IPS-NIHi11 (cell line): ENCODE results near the gene CDH7.

Experiments used
- DNase-seq: peaks from one replicate; pipeline ENCODE4 v3.0.0; 2012; ENCODE audit warnings: mixed read lengths, low spot score

CDH7 gene, protein sequence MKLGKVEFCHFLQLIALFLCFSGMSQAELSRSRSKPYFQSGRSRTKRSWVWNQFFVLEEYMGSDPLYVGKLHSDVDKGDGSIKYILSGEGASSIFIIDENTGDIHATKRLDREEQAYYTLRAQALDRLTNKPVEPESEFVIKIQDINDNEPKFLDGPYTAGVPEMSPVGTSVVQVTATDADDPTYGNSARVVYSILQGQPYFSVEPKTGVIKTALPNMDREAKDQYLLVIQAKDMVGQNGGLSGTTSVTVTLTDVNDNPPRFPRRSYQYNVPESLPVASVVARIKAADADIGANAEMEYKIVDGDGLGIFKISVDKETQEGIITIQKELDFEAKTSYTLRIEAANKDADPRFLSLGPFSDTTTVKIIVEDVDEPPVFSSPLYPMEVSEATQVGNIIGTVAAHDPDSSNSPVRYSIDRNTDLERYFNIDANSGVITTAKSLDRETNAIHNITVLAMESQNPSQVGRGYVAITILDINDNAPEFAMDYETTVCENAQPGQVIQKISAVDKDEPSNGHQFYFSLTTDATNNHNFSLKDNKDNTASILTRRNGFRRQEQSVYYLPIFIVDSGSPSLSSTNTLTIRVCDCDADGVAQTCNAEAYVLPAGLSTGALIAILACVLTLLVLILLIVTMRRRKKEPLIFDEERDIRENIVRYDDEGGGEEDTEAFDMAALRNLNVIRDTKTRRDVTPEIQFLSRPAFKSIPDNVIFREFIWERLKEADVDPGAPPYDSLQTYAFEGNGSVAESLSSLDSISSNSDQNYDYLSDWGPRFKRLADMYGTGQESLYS

DNA sequence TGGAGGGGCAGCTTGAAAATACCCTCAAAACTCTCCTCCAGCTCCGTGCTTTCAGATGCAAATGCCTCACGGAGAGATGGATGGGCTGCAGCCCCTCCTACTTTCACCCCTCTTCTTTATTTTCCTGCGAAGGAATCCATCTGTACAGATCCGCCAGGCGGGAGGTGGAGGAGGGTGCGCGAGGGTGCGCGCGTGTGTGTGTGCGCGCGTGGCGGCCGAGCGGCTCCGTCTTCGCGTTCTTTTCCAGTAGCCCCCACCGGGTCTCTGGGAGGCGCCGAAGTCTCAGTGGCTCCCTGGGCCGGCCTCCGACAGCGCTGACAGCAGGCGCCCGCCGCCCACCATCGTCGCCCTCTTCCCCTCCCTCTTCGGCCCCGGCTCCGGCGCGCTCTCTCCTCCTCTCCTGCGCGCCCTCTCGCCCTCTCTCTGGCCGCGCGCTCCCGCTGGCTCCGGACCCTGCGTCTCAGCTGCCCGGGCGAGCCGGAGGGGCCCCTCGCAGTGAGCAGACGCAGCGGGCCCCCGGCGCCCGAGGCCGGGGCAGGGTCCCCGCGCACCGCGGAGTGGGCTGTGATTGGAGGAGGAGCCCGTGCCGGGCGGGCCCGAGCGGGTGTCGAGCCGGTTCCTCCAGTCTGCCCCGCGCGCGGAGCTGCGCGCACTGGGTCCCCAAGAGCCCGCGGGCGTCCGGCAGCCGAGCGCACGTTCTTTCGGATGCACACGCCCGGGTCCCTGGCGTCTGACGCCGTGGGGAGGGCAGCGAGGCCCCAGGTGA, at the start of gene CDH7:
Gene CDH7 (plus strand): TSS at position 624 of the 766 bp plus-strand sequence. CDS start 11,831 bp downstream, outside the sequence.
- DNase-seq: peak; percentile 67

DNA sequence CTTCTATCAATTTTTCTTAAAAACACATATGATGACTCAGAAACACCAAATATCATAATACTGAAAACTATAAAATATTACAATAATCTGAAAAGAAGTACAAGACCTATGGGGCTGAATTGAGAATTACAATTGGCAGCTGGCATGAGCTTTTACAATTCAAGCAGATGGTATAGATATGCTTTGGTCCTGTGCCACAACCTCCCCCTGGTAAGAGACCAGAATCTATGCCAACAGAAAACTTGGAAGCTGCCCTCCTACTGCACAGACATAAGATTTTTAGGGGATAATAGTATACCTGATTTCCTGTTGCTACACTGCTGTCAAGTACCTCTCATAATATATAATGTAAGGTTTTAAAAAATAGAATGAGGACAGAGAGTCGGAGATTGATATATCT, 46.8 kb upstream of the CDH7 start:
- DNase-seq: no peak

GRCh38 chr18:65706646-65707045, 44.2 kb upstream of the CDH7 start:
- peak; percentile 17 for DNase-seq

- no peak for DNase-seq
Measured at GRCh38 chr18:65711493-65711892, 39.3 kb upstream of the CDH7 start.

GRCh38 chr18:65721619-65722018, 29.2 kb upstream of the CDH7 start:
- DNase-seq: no peak

DNA sequence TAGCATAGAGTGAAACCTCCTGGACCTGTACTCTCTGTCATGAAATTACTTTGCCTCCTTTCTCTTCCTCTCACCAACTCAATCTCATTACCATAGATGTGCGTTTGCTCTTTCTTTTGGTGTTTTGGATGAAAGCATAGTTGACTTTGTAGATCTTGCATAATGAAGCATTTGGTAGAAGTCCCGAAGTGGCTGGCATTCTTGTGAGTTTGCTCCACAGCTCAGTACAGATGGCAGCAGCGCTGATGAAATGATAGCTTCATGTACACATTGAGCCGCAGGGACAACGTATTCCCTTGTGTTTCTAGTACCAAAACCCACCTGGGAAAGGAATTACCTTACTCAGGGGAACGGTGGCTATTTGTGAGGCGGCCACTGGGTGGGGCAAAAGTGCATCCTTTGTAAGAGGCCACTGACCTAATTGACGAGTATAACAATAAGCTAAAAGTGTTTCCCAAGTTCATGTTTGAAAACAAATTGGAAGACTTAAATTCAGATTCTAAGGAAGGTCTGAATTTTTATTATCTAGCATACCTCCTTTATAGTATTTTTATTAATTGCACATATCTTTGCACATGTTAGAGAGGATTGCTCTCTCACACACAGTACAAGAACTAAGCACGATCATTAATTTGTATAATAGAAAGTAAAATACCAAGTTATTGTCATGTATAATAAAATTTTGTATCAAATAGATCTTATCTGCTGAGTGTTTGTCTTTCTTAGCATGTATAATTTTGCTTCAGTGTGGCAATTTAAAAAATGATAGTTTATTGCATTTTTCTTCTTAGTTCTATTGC, 25.4 kb upstream of the CDH7 start:
- peak; percentile 38 for DNase-seq

- no peak for DNase-seq
Measured at GRCh38 chr18:65735155-65735554, 15.7 kb upstream of the CDH7 start.

DNA sequence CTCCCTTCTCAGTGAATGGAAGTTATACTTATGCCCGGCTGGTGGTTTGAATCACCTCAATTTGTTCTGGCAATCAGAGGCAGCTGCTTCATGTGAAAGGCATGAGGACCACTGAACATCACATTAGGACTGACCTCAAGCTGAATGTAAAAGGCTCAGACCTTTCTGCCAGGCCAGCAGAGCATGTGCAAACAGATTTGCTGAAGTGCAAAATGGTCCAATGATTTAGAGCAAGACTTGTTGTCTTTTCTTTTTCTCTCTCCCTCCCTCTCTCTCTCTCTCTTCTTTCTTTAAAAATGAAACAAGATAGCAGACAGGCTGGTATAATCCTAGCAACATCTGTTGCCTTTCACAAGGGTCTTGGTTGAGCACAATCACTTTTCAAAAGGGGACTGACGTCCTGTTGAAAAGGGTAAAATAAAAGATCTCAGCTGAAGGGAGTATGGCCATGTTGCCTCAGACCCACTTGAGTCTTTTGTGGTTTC, 13.3 kb upstream of the CDH7 start:
- no peak for DNase-seq

DNA sequence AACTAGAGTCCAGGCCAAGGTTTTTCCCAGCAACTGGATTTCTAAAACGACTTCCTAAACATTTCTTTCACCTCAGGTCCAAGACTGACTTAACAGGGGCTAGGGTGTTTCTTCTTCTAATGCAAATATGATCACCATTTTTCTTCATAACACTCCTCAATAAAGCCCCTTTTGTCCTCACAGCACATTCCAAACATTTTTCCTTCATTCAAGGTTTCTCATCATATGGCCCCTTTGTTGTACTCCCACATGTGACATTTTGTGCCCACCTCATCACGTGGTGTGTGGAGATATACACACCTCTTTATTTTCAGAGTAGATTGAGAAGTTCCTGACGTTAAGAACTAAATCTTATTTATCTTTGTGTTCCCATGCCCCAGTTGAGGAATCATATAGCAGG, 3.9 kb upstream of the CDH7 start:
- no peak for DNase-seq

- DNase-seq: no peak
Measured at GRCh38 chr18:65748321-65748720, 2.5 kb upstream of the CDH7 start.

DNA sequence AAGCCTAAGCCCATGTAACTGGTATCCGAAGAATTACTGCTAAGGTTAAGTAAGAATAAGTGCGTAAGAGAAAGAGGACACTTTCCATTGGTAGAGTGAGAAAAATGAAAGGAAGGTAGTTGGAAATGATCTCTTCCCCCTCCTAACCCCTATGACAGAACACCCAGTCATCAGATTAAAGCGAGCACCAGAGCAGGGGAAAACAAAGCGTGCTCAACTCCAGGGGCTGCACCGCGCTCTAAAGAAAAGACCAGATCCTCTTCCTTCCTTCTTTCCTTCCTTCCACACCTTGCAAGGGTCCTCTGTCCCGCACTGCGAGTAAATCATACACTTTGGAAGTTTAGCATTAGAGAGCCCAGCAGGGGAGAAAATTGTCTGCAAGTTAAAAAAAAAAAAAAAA, 971 bp upstream of the CDH7 start:
- DNase-seq: peak; percentile 28

- DNase-seq: peak; percentile 58
Measured at GRCh38 chr18:65751155-65752085, 608 bp downstream of the CDH7 start.

GRCh38 chr18:65752625-65753325, 2.0 kb downstream of the CDH7 start:
- DNase-seq: no peak

DNA sequence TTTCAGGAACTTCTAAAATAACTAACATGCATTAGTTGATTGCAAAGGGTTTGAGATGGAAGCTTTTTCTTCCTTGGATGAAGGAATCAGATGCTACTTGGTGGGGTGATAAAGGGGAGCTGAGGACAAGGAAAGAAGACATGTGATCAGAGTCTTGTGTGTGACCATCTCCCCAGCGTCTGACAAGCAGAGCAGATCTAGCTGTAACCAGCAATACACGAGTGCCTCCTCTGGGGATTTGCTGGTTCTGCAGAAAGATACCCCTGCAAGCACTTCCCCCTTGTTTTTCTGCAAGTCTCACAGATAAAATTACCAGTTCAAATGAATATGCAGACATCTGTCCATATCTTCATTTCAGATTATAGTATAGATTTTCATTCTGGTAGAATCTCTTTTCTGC, 2.7 kb downstream of the CDH7 start:
- peak; percentile 54 for DNase-seq

DNA sequence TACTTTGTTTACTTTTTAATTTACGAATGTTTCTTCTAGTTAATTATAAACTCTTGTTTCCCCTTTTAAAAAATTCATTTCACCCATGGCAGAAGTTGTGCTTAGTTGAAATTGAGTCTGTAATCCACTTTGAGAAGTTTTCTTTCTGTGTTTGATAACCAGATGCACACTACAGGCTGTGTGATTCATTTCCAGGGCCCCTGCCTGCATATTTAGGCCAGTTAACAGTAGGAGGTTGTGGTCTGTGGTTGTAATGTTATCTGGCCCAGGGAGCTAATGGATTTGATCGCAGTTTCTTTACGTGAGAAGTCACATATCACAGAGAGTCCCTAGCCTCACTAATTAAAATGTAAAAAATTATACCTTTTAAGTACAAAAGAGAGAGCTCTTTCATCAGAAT, 3.3 kb downstream of the CDH7 start:
- no peak for DNase-seq

GRCh38 chr18:65755616-65756015, 4.8 kb downstream of the CDH7 start:
- no peak for DNase-seq

- DNase-seq: no peak
Measured at GRCh38 chr18:65760457-65760856, 9.6 kb downstream of the CDH7 start.

DNA sequence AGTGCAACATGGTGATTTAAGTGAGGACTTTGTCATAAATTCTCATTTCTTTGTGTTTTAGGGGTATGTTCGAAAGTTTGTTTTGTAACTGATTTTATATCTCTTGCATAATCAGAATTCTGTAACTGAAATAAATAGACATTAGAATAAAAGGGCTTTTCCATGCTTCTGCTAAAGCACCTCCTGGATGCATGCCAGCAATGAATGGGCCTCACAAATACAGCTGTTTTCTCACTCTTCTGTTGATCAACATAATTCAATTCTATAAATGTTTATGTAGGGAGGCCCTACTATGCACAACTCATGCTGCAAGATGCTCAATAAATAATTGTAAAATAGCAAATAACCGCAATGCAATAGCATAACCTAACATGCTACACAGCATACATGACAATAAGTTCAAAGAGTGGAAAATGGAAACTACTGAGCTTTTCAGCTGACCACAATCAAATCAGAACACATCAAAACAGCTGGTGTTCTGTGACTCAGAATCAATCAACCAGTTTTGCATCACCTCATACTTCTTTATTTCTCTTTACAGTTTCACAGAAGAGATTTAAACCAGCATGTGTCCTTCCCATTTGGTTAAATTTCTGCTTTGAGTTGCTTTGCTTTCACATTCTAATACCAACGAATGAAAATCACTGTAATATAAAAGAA, 11.0 kb downstream of the CDH7 start:
- no peak for DNase-seq

GRCh38 chr18:65762556-65762955, 11.7 kb downstream of the CDH7 start:
- no peak for DNase-seq
